ENCODE data around the gene TMC6. TPM values are rescaled to one million over a fixed set of nuclear protein-coding genes. Genes with fewer than 3 reads are reported as not detected.
A peak's percentile ranks its signal among the peaks of the same experiment; 100 is the strongest.
"Not testable (repeated sequence)": the region's sequence is repeated elsewhere in the genome, so short reads cannot be mapped to it uniquely, and the experiment has no call there.

The TMC6 gene
- total RNA-seq, 1 donor from 2014 or later: 94.4 TPM

DNA sequence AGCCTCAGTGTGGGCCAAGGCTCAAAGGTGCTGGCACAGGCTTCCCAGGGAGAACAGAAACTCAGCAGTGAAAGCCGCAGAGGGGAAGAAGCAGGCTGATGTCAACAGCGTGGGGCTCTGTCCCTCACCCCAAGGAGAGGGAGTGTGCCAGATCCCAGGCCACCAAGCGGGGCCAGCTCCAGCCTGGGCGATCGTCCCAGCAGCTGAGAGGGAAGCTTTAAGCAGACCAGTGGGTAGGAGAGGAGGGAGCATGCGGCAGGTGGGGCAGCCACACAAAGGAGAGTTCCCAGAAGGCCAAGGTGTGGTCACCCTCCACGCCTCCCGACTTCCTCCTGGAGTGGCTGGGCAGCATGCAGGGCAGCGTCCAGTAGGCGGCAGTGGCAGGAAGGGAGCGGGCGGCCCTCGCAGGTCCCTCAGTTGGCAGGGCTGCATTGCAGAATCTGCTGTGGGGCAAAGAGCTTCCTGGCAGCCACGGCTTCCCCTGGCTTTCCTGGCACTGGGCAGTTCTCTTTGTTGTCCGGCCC lies 45.9 kb upstream of the TMC6 start:
- TF ChIP-seq, protein P1, sequence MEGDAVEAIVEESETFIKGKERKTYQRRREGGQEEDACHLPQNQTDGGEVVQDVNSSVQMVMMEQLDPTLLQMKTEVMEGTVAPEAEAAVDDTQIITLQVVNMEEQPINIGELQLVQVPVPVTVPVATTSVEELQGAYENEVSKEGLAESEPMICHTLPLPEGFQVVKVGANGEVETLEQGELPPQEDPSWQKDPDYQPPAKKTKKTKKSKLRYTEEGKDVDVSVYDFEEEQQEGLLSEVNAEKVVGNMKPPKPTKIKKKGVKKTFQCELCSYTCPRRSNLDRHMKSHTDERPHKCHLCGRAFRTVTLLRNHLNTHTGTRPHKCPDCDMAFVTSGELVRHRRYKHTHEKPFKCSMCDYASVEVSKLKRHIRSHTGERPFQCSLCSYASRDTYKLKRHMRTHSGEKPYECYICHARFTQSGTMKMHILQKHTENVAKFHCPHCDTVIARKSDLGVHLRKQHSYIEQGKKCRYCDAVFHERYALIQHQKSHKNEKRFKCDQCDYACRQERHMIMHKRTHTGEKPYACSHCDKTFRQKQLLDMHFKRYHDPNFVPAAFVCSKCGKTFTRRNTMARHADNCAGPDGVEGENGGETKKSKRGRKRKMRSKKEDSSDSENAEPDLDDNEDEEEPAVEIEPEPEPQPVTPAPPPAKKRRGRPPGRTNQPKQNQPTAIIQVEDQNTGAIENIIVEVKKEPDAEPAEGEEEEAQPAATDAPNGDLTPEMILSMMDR (conservative IDR thresholded peaks at IDR 0.05): no peak
- H3K27ac Mint-ChIP-seq: no peak overlapping the region
- H3K4me1 Mint-ChIP-seq (ENCODE audit: unreplicated experiment): peaks cover 11% of the 10 kb centered on the region
- H3K4me3 Mint-ChIP-seq: no peak overlapping the region
- H3K27me3 Mint-ChIP-seq: no peaks in the 10 kb centered on the region
- no peaks in the 10 kb centered on the region for H3K9me3 Mint-ChIP-seq
- H3K36me3 Mint-ChIP-seq: peaks cover 6% of the 10 kb centered on the region
- DNase-seq (ENCODE audit: extremely low spot score, unreplicated experiment): no peak

DNA sequence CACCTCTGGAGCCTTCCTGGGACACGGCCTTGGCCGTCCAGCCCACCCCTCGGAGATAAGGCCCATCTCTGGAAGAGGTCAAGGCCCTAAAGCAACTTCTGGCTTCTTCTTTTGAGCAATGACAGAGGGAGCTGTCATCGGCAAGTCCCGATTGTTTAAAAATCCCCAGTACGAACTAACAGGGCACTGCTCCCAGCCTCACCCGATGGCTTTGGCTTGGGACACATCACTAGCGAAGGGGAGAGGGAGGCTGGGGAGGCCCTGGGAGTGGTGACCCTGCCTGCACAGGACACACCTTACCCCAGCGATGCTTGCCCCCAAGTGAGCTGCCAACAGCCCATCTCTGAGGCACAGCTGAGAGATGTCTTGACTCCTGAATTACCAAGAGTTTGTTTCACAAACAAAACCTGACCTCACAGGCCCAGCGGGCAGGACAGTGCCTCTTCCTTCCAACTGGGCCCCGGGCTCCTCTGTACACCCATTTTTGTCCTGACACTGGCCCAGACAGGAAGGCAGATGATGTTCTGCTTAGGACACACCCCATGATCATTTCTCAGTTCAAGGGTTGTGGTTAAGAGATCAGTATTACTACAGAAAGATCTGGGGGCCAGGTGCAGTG lies 44.7 kb upstream of the TMC6 start:
- no peaks in the 10 kb centered on the region for H3K9me3 Mint-ChIP-seq

DNA sequence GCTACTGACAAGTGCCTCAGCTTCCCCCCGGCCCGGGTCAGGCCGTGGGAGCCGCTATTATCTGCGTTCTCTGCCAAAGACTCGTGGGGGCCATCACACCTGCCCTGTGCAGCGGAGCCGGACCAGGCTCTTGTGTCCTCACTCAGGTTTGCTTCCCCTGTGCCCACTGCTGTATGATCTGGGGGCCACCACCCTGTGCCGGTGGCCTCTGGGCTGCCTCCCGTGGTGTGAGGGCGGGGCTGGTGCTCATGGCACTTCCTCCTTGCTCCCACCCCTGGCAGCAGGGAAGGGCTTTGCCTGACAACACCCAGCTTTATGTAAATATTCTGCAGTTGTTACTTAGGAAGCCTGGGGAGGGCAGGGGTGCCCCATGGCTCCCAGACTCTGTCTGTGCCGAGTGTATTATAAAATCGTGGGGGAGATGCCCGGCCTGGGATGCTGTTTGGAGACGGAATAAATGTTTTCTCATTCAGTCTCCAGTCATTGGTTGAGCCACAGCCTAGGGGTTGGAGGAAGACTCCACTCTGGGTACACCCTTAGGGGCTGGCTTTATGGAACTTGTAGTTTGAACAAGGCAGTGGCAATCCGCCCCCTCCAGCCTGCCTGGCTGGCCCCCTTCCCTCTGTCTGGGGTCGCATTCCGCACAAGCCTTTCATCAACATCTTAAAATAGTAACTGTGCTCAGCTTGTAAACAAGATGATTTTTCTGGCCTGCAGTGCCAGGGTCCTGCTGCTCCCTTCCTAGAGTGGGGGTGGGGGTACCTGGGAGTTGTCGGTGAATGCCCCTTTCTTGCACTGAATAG lies 43.9 kb upstream of the TMC6 start:
- Mint-ChIP-seq H3K4me3 (peak overlapping the region; percentile 28), H3K36me3 (peaks cover 3% of the 10 kb centered on the region), H3K27me3 (no peaks in the 10 kb centered on the region), H3K27ac (peak overlapping the region; percentile 73), H3K9me3 (no peaks in the 10 kb centered on the region), H3K4me1 (ENCODE audit: unreplicated experiment) (peaks cover 11% of the 10 kb centered on the region)
- DNase-seq (ENCODE audit: extremely low spot score, unreplicated experiment): no peak
- TF ChIP-seq, protein P1 (conservative IDR thresholded peaks at IDR 0.05): no peak

More for the DNA sequence above, 44.7 kb upstream of the TMC6 start:
- DNase-seq (ENCODE audit: extremely low spot score, unreplicated experiment): no peak
- Mint-ChIP-seq H3K27ac (peak overlapping the region; percentile 73), H3K4me1 (ENCODE audit: unreplicated experiment) (peaks cover 11% of the 10 kb centered on the region), H3K27me3 (no peaks in the 10 kb centered on the region), H3K36me3 (peaks cover 3% of the 10 kb centered on the region), H3K4me3 (no peak overlapping the region)
- TF ChIP-seq, protein P1 (conservative IDR thresholded peaks at IDR 0.05): no peak

DNA sequence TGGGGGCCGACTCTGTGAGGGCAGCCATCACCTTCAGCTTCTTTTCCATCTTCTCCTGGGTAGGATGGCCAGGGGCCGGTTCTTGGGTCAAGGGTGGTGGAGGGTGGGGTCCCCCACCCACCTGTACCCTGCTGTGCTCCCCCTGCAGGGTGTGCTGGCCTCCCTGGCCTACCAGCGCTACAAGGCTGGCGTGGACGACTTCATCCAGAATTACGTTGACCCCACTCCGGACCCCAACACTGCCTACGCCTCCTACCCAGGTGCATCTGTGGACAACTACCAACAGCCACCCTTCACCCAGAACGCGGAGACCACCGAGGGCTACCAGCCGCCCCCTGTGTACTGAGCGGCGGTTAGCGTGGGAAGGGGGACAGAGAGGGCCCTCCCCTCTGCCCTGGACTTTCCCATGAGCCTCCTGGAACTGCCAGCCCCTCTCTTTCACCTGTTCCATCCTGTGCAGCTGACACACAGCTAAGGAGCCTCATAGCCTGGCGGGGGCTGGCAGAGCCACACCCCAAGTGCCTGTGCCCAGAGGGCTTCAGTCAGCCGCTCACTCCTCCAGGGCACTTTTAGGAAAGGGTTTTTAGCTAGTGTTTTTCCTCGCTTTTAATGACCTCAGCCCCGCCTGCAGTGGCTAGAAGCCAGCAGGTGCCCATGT lies 43.2 kb upstream of the TMC6 start:
- H3K9me3 Mint-ChIP-seq; H3K27me3 Mint-ChIP-seq; DNase-seq (ENCODE audit: extremely low spot score, unreplicated experiment); H3K36me3 Mint-ChIP-seq: not testable (repeated sequence)
- H3K27ac Mint-ChIP-seq: peak overlapping the region; percentile 73
- peaks cover 11% of the 10 kb centered on the region for H3K4me1 Mint-ChIP-seq (ENCODE audit: unreplicated experiment)
- peak overlapping the region; percentile 34 for H3K4me3 Mint-ChIP-seq

DNA sequence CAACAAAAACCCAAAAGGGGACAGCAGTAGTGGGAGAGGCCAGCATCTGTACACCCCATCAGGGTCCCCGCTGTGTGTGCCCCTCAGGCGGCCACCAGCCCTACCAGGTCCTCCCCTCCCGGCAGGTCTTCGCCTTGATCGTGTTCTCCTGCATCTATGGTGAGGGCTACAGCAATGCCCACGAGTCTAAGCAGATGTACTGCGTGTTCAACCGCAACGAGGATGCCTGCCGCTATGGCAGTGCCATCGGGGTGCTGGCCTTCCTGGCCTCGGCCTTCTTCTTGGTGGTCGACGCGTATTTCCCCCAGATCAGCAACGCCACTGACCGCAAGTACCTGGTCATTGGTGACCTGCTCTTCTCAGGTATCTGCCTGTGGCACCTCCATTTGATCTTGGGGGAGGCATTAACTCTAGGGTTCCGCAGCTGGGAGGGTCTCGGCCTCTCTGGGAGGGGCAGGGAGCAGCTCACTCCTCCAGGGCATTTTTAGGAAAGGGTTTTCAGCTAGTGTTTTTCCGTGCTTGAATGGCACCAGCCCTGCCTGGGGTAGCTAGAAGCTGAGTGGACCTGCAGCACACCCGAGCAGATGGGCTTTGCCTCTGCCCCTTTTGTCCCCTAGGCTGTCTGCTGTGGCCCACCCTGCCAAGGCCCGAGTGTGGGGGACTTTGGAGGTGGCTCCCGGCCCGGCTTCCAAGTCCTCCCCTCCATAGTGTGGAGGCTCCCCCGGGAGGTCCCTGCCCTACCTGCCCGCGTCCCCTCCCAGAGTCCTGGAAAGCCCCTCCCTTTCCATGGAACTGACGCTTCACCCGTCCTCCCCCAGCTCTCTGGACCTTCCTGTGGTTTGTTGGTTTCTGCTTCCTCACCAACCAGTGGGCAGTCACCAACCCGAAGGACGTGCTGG lies 42.4 kb upstream of the TMC6 start:
- Mint-ChIP-seq H3K4me1 (ENCODE audit: unreplicated experiment) (peaks cover 11% of the 10 kb centered on the region), H3K36me3 (peaks cover 3% of the 10 kb centered on the region), H3K27ac (peak overlapping the region; percentile 56), H3K27me3 (no peaks in the 10 kb centered on the region), H3K9me3 (no peaks in the 10 kb centered on the region), H3K4me3 (peak overlapping the region; percentile 75)
- TF ChIP-seq, protein P1 (conservative IDR thresholded peaks at IDR 0.05): no peak
- DNase-seq (ENCODE audit: extremely low spot score, unreplicated experiment): no peak
